ENCODE data around the gene P2RX2. TPM values are rescaled to one million over a fixed set of nuclear protein-coding genes. Genes with fewer than 3 reads are reported as not detected.

The P2RX2 gene
- total RNA-seq, 1 donor from 2014 or later = not detected

GRCh38 chr12:132635076-132635955 lies 16.7 kb downstream of the P2RX2 start:
- Mint-ChIP-seq H3K4me3 (ENCODE audit: unreplicated experiment) (no peak overlapping the region), H3K4me1 (ENCODE audit: unreplicated experiment) (peaks cover 2% of the 10 kb centered on the region), H3K27ac (ENCODE audit: unreplicated experiment) (no peak overlapping the region), H3K27me3 (ENCODE audit: unreplicated experiment) (no peaks in the 10 kb centered on the region), H3K9me3 (ENCODE audit: unreplicated experiment) (no peaks in the 10 kb centered on the region), H3K36me3 (ENCODE audit: unreplicated experiment) (peaks cover 58% of the 10 kb centered on the region)
- no peak for DNase-seq (ENCODE audit: extremely low spot score, unreplicated experiment)
- TF ChIP-seq, protein P1, sequence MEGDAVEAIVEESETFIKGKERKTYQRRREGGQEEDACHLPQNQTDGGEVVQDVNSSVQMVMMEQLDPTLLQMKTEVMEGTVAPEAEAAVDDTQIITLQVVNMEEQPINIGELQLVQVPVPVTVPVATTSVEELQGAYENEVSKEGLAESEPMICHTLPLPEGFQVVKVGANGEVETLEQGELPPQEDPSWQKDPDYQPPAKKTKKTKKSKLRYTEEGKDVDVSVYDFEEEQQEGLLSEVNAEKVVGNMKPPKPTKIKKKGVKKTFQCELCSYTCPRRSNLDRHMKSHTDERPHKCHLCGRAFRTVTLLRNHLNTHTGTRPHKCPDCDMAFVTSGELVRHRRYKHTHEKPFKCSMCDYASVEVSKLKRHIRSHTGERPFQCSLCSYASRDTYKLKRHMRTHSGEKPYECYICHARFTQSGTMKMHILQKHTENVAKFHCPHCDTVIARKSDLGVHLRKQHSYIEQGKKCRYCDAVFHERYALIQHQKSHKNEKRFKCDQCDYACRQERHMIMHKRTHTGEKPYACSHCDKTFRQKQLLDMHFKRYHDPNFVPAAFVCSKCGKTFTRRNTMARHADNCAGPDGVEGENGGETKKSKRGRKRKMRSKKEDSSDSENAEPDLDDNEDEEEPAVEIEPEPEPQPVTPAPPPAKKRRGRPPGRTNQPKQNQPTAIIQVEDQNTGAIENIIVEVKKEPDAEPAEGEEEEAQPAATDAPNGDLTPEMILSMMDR (IDR thresholded peaks at IDR 0.05) = no peak

GRCh38 chr12:132637811-132638210 lies 19.2 kb downstream of the P2RX2 start:
- Mint-ChIP-seq H3K27me3 (ENCODE audit: unreplicated experiment) (no peaks in the 10 kb centered on the region), H3K4me3 (ENCODE audit: unreplicated experiment) (no peak overlapping the region), H3K36me3 (ENCODE audit: unreplicated experiment) (peaks cover 43% of the 10 kb centered on the region), H3K9me3 (ENCODE audit: unreplicated experiment) (no peaks in the 10 kb centered on the region), H3K27ac (ENCODE audit: unreplicated experiment) (no peak overlapping the region), H3K4me1 (ENCODE audit: unreplicated experiment) (peaks cover 2% of the 10 kb centered on the region)
- no peak for DNase-seq (ENCODE audit: extremely low spot score, unreplicated experiment)
- TF ChIP-seq, protein P1 (IDR thresholded peaks at IDR 0.05) = no peak

DNA sequence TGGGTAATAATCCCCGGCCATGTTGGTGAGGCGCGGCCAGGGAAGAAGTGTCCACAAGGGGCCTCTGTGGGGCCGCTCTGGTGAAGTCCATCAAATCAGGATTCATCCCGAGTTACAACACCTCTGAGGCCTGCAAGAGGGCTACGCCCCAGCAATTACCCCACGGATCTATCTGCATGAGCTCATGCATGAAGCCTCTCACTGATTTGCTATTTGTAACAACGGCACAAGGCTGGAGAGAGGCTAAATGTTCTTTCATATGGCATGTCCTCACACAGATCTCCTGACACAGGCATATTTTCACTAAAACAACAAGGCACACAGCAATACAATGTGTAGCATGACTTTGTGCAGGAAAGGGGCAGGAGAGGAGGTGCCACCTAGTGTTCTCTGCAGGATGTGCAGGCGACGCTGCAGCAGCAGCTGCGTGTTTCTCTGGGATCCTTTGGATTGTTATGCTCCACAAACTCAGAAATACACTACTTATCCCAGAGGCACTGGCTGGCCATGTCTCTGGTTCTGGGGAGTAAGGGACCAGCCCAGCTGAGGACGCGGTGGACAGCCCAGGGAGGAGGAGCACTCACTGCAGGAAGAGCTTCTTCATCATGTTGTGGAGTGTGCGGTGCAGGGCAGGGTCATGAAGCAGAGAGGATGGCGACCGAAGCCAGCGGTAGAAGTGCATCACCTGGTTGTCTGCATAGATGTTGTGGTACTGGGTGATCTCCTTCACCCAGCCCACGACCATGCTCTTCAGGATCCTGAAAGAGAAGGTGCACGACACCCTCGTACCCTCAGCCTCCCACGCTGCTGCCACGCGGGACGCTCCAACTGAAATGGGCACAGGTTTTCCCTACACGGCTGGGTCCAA lies 20.2 kb downstream of the P2RX2 start:
- DNase-seq (ENCODE audit: extremely low spot score, unreplicated experiment) = no peak
- Mint-ChIP-seq H3K9me3 (ENCODE audit: unreplicated experiment) (no peaks in the 10 kb centered on the region), H3K27ac (ENCODE audit: unreplicated experiment) (no peak overlapping the region), H3K36me3 (ENCODE audit: unreplicated experiment) (peaks cover 43% of the 10 kb centered on the region), H3K4me1 (ENCODE audit: unreplicated experiment) (peaks cover 2% of the 10 kb centered on the region), H3K27me3 (ENCODE audit: unreplicated experiment) (no peaks in the 10 kb centered on the region), H3K4me3 (ENCODE audit: unreplicated experiment) (no peak overlapping the region)
- TF ChIP-seq, protein P1 (IDR thresholded peaks at IDR 0.05) = peak; percentile 76

DNA sequence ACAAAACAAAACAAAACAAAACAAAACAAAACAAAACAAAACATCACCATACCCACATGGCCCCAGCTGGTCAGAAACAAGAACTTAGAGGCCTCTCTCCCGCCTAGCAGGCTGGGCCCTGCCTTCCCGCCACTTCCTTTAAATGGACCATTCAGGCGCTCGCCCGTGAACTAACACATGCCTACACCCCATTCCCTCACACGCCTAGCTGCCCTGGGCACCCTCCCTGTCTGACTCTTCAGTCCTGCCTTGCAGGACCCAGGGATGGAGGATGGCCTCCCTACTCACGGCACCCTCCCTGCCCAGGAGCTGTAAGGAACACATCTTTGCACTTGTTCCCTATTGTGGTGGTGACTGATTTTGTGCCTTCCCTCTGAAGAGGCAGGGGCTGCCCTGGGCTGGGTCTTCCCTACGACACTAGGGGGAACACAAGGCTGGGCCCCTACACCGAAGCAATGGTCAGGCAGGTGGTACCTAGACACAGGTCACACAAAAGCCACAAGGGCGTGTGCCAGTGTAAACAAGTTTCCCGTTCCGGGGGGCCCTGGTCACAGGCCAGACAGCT lies 21.5 kb downstream of the P2RX2 start:
- Mint-ChIP-seq H3K4me1 (ENCODE audit: unreplicated experiment) (peaks cover 2% of the 10 kb centered on the region), H3K27me3 (ENCODE audit: unreplicated experiment) (no peaks in the 10 kb centered on the region), H3K9me3 (ENCODE audit: unreplicated experiment) (no peaks in the 10 kb centered on the region), H3K4me3 (ENCODE audit: unreplicated experiment) (no peak overlapping the region), H3K27ac (ENCODE audit: unreplicated experiment) (no peak overlapping the region), H3K36me3 (ENCODE audit: unreplicated experiment) (peaks cover 33% of the 10 kb centered on the region)
- TF ChIP-seq, protein P1 (IDR thresholded peaks at IDR 0.05) = no peak
- DNase-seq (ENCODE audit: extremely low spot score, unreplicated experiment) = no peak

All from osteocyte (in vitro differentiated cells).